ENCODE results near the gene NECAP2.

DNA sequence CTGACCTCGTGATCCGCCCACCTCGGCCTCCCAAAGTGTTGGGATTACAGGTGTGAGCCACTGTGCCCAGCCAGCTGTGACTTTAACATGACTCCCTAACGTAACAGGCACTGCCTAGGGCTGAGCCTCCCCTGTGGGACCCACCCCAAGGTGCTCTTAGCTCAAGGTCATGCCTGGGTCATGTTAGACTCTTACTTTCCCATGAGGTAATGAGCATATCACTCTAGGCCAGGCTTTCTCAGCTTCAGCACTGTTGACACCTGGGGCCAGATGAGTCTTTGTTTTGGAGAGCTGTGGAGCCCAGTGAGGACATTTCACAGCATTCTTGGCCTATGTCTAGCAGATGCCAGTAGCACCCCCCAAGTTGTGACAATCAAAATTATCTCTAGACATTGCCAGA lies 4.5 kb downstream of the NECAP2 start:
- TF ChIP-seq, protein P1, sequence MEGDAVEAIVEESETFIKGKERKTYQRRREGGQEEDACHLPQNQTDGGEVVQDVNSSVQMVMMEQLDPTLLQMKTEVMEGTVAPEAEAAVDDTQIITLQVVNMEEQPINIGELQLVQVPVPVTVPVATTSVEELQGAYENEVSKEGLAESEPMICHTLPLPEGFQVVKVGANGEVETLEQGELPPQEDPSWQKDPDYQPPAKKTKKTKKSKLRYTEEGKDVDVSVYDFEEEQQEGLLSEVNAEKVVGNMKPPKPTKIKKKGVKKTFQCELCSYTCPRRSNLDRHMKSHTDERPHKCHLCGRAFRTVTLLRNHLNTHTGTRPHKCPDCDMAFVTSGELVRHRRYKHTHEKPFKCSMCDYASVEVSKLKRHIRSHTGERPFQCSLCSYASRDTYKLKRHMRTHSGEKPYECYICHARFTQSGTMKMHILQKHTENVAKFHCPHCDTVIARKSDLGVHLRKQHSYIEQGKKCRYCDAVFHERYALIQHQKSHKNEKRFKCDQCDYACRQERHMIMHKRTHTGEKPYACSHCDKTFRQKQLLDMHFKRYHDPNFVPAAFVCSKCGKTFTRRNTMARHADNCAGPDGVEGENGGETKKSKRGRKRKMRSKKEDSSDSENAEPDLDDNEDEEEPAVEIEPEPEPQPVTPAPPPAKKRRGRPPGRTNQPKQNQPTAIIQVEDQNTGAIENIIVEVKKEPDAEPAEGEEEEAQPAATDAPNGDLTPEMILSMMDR (conservative IDR thresholded peaks at IDR 0.05; ENCODE audit: low read length), result no peak
- TF ChIP-seq EZH2phosphoT487 (IDR thresholded peaks at IDR 0.05; ENCODE audit: borderline replicate concordance, low read depth, low read length), result no peak

Measured in OCI-LY7 (cell line).